RWPE2 (cell line): ENCODE data around the gene CYTIP.

Source experiments
- ATAC-seq: fragments of 200-7000 bp; cut with Tn5 transposase; 3 replicates; pipeline ENCODE4 v1.9.1; 2021; ENCODE audit warnings: low read depth
- DNase-seq: peaks from one replicate; pipeline ENCODE4 v3.0.0-alpha.2; 2020; ENCODE audit warnings: low spot score
- H3K27ac ChIP-seq: fragments of 450-650 bp; 2 replicates; pipeline ENCODE4 v1.5.1; 2017; ENCODE audit warnings: mild to moderate bottlenecking; ENCODE audit not compliant: poor library complexity, severe bottlenecking
- H3K27me3 ChIP-seq: fragments of 250-450 bp; sonication (Bioruptor Pico); 2 replicates; pipeline ENCODE4 v1.5.1; 2021; ENCODE audit warnings: mild to moderate bottlenecking, moderate library complexity; ENCODE audit not compliant: insufficient read depth, poor library complexity, severe bottlenecking
- H3K36me3 ChIP-seq: fragments of 250-450 bp; sonication (Bioruptor Pico); 2 replicates; pipeline ENCODE4 v1.5.1; 2020; ENCODE audit warnings: low read depth, mild to moderate bottlenecking, moderate library complexity
- H3K4me1 ChIP-seq: fragments of 250-450 bp; sonication (Bioruptor Pico); 2 replicates; pipeline ENCODE4 v1.5.1; 2021; ENCODE audit warnings: mild to moderate bottlenecking, moderate library complexity; ENCODE audit not compliant: insufficient read depth, poor library complexity, severe bottlenecking
- H3K4me3 ChIP-seq: fragments of 250-450 bp; sonication (Bioruptor Pico); 2 replicates; pipeline ENCODE4 v1.5.1; 2021; ENCODE audit warnings: mild to moderate bottlenecking, moderate library complexity; ENCODE audit not compliant: severe bottlenecking
- H3K9me3 ChIP-seq: fragments of 250-450 bp; sonication (Bioruptor Pico); 2 replicates; pipeline ENCODE4 v1.5.1; 2021; ENCODE audit warnings: mild to moderate bottlenecking, moderate library complexity; ENCODE audit not compliant: severe bottlenecking
- CTCF ChIP-seq: fragments of 450-650 bp; IDR thresholded peaks from one replicate; pipeline ENCODE4 v1.5.1; 2017; ENCODE audit warnings: mild to moderate bottlenecking, moderate library complexity; ENCODE audit not compliant: poor library complexity, severe bottlenecking

The CYTIP gene

GRCh38 chr2:157441072-157441454 is 2.8 kb downstream of the CYTIP start:
- Histone ChIP-seq H3K27me3 (no peaks in the 10 kb centered on the region), H3K4me3 (no peak overlapping the region), H3K9me3 (no peaks in the 10 kb centered on the region), H3K27ac (no peak overlapping the region), H3K4me1 (no peaks in the 10 kb centered on the region), H3K36me3 (no peaks in the 10 kb centered on the region)
- no peak for DNase-seq
- ATAC-seq: no peak
- TF ChIP-seq CTCF: no peak

- Histone ChIP-seq H3K27me3 (no peaks in the 10 kb centered on the region), H3K9me3 (no peaks in the 10 kb centered on the region), H3K4me3 (no peak overlapping the region), H3K36me3 (no peaks in the 10 kb centered on the region), H3K4me1 (no peaks in the 10 kb centered on the region), H3K27ac (no peak overlapping the region)
- DNase-seq: no peak
- TF ChIP-seq CTCF: no peak
- ATAC-seq: no peak
Observed at GRCh38 chr2:157440404-157441071, 3.4 kb downstream of the CYTIP start.

- DNase-seq (no peak), ATAC-seq (no peak)
- no peaks in the 10 kb centered on the region for H3K36me3 ChIP-seq
- H3K4me1 ChIP-seq: no peaks in the 10 kb centered on the region
- no peaks in the 10 kb centered on the region for H3K27me3 ChIP-seq
- no peaks in the 10 kb centered on the region for H3K9me3 ChIP-seq
- H3K27ac ChIP-seq: no peak overlapping the region
- TF ChIP-seq CTCF: no peak
- H3K4me3 ChIP-seq: no peak overlapping the region
Observed at GRCh38 chr2:157439824-157440186, 4.1 kb downstream of the CYTIP start.

GRCh38 chr2:157438863-157439823 is 4.7 kb downstream of the CYTIP start:
- no peak overlapping the region for H3K27ac ChIP-seq
- no peaks in the 10 kb centered on the region for H3K4me1 ChIP-seq
- TF ChIP-seq CTCF: no peak
- no peak for ATAC-seq
- no peak for DNase-seq
- H3K9me3 ChIP-seq: no peaks in the 10 kb centered on the region
- no peaks in the 10 kb centered on the region for H3K36me3 ChIP-seq
- H3K4me3 ChIP-seq: no peak overlapping the region
- H3K27me3 ChIP-seq: no peaks in the 10 kb centered on the region

GRCh38 chr2:157433394-157433793 is 10.5 kb downstream of the CYTIP start:
- no peaks in the 10 kb centered on the region for H3K36me3 ChIP-seq
- no peak for DNase-seq
- H3K4me1 ChIP-seq: no peaks in the 10 kb centered on the region
- no peak for ATAC-seq
- no peaks in the 10 kb centered on the region for H3K9me3 ChIP-seq
- no peak overlapping the region for H3K27ac ChIP-seq
- TF ChIP-seq CTCF: no peak
- H3K4me3 ChIP-seq: no peak overlapping the region
- no peaks in the 10 kb centered on the region for H3K27me3 ChIP-seq
